GM18505 (cell line): ENCODE data around the gene RNU1-4.
"Not testable (repeated sequence)": the region's sequence is repeated elsewhere in the genome, so short reads cannot be mapped to it uniquely, and the experiment has no call there.

ENCODE experiments used
- ATAC-seq: cut with Tn5 transposase; IDR thresholded peaks from one replicate; pipeline ENCODE4 v1.9.1; 2021; ENCODE audit not compliant: unreplicated experiment
- POLR2A ChIP-seq: IDR thresholded peaks from 4 replicates; pipeline ENCODE4 v1.6.1; 2011; ENCODE audit warnings: borderline replicate concordance; ENCODE audit not compliant: insufficient read depth, insufficient read length; ENCODE audit errors: extremely low read depth

The RNU1-4 gene

DNA sequence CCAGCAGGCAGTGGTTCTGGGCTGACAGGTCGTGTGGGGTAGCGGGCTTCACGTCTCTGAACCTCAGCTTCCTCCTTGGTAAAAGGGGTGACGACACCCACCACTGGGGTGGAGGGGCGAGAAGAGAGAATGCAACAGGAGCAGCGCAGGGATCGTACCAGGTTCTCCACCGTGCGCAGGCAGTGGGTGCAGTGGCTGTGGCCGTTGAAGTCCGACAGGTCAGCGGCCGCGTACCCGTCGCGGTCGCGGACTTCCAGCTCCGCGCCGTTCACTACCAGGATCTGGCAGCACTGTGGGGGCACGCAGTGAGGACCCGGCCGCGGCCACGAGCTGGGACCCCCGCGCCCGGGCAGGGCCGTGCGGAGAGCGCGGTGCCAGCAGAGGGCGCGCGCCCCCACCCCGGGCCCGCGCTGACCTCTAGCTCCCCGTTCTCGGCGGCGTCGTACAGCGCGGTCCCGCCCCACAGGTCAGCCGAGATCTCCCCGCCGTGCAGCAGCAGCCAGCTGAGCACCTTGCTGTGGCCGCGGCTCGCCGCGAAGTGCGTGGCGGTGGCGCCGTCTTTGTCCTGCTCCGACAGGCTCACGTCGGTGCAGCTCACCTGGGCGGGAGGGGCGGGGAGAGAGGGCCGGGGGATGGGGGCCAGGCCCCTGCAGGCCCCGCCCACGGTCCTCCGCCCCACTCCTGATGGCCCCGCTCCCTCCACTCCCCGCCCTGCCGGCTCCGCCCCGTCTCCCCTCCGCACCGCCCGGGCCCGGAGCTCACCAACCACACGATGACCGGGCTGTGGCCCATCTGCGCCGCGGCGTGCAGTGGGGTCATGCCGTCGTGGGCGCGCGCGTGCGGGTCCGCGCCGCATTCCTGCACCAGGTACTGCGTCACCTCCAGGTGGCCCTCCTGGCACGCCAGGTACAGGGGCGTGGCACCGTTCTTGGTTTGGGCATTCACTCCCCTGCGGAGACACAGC lies 32.9 kb upstream of the RNU1-4 start:
- ATAC-seq = not testable (repeated sequence)

DNA sequence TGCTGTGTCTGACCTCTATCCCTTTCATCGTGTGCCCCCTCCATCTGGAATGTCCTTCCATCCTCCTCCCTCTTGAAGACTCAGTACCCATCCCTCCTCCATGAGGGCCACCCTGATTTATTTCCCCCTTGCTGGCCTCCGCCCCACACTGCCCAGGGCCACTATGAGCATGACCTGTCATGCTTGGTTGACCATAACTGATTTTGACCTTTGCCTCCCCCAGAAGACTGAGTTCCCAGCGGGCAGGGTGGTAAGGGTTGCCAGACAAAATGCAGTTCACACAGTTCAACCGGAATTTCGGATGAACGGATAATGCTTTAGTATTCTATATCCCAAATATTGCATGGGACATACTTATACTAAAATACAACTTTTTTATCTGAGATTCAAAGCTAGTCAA lies 31.6 kb upstream of the RNU1-4 start:
- not testable (repeated sequence) for ATAC-seq

DNA sequence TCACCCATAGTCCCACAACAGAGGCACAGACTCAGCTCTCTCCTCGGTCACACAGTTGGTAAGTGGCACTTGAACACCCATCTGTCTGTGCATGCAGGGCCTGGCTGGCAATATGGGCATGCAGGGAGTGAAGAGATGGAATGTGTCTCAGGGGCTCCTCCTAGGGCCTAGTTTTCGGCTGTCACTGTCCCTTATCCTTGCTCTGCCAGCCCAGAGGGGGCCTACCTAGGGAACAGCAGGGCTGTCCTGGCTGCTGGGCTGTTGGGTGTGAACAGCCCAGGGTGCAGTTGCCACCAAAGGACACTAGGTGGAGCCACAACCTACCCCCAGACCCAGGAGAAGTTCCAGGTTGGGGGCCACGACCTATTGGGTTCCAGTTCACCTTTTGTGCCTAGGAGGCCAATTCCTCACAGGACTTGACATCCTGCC lies 30.6 kb upstream of the RNU1-4 start:
- ATAC-seq = not testable (repeated sequence)

DNA sequence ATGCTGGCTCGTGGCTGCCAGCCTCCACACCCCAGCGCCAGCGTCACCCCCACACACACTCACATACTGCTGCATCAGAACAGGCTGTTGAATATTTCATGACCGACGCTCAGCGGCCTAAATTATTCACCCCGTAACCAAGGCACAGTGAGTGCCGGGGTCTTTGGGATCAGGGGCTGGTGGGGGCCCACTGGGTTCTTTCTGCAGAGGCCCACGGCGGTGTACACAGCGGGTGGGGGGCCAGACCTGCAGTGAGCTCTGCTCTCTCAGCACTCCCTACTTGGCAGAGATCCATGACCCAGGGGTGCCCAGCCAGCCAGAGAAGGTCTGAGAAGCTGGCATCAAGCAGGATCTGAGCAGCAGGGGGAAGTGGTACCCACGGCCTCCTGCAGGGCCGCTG lies 29.7 kb upstream of the RNU1-4 start:
- not testable (repeated sequence) for ATAC-seq

DNA sequence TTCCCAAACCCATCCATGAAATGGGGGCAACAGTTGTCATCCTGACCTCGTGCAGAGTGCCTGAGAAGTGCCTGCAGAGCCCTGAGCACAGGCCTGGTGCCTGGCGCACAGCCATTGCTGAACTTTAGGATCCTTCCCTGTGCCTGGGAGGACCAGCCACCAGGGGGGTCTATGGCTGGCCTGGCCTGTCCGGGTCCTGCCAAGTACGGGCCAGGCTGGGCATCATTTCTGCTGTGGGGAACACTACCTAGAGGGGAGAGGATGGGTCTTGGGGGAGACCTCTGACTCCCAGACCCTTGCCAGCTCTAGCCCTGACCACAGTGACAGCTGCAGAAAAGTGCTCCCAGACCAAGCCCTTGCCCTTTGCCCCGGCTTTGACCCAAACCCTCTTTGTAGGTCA lies 28.2 kb upstream of the RNU1-4 start:
- not testable (repeated sequence) for ATAC-seq

DNA sequence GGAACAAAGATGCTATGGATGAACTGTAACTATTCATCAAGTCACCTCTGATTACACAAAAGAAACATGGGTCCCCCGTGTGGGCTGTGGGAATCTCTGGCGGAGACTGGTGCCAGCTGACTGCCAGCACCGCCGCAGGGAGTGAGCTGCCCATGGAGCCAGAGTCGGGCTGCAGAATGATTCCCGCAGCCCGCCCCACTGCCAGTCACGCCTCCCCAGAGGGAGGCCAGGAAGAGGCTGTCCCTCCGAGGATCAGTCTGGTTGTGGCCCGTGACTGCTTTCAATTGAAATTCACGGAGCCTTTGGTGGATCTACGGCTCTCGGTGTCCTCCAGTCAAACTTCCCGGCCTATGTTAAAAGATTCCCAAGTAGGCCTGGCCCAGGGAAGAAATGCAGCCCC lies 27.7 kb upstream of the RNU1-4 start:
- not testable (repeated sequence) for ATAC-seq

DNA sequence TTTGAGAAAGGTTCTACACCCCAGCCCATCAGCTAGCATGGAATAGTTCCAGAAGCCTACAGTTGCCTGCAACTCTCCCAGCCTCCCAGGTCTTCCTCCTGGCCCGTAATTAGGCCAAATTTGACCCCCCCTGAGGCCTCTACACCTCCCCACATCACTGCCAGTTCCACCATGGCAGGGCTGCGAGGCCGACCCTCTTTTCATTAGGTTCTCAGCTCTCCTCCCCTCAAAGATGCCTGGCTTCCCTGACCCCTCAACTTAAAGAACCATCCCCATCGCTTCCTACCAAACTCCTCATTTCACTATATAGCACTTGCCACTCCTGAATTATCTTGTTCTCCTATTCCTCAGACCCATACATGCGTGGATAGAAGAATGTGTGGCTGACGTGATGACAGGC lies 27.3 kb upstream of the RNU1-4 start:
- not testable (repeated sequence) for ATAC-seq

DNA sequence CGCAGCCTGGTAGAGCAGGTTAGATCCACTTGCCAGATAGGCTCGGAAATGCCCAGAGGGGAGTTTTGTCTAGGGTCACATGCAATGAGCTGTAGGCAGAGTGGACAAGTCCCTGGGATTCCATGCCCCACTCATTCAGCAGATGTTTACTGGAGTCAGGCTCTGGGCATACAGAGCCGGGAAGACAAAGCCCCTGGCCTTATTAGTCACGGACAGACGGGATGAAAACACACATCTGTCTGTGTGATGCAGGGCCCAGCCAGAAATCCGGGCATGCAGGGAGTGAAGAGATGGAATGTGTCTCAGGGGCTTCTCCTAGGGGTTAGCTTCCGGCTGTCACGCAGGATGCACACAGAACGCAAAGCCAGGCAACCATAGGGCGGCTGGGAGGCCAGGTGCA lies 26.8 kb upstream of the RNU1-4 start:
- not testable (repeated sequence) for ATAC-seq

DNA sequence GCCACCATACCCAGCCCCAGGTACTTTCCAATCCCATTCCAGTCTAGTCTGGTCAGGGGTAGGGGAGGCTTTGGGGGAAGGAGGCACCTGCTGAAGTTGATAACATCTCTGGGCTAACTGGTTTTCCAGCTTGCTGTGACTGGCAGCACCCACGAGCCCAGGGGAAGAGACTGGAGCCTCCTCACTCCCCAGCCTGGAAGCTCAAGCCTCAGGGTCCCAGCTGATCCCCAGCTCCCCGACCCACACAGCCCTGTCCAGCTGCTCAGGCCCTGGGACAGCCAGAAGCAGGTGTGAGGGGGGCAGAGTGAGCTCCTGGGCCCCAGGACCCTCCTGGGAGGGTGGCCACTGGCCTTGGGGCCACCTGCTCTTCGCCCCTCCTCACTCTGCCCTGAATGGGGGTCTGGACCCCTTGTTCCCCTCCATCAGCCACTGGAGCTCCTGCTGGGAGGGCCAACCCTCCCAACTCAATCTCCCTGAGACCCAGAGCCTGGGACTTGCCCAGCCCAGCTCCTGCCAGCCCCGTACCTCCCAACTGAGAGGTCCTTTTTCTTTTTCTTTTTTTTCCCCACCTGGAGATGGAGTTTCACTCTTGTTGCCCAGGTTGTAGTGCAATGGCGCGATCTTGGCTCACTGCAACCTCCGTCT lies 23.5 kb upstream of the RNU1-4 start:
- no peak for ATAC-seq
- no peak for TF ChIP-seq POLR2A

DNA sequence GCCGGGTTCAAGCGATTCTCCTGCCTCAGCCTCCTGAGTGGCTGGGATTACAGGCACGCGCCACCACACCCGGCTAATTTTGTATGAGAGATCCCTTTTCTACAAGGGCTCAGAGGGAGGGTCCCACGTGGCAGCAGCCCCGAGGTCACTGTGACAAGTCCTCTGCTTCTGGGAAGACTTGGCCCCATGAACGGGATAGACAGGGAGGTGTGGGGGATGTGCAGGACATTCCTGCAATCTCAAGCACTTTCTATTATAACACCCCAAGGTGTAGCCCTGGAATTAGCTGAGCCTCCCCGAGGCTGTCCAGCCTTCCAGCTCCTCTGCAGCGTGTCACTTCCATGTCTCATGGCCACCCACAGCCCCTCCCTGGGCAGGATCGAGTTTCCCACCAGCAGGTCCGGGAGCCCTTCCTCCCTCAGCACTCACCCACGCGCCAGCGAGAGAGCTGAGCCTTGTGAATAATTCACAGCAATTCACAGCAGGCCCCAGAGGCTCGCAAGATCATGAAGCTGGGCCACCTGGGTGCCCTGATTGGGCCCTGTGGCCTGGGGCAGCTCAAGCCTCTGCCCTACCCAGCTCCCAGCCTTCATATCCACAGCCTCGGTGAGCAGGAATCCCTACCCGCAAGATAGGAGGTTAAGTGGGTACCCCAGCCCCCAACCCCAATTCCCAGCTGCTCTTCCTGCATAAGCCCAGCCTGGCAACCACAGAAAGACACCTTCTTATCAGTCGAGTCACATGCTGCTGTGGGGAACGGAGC lies 22.8 kb upstream of the RNU1-4 start:
- ATAC-seq = no peak
- no peak for TF ChIP-seq POLR2A

DNA sequence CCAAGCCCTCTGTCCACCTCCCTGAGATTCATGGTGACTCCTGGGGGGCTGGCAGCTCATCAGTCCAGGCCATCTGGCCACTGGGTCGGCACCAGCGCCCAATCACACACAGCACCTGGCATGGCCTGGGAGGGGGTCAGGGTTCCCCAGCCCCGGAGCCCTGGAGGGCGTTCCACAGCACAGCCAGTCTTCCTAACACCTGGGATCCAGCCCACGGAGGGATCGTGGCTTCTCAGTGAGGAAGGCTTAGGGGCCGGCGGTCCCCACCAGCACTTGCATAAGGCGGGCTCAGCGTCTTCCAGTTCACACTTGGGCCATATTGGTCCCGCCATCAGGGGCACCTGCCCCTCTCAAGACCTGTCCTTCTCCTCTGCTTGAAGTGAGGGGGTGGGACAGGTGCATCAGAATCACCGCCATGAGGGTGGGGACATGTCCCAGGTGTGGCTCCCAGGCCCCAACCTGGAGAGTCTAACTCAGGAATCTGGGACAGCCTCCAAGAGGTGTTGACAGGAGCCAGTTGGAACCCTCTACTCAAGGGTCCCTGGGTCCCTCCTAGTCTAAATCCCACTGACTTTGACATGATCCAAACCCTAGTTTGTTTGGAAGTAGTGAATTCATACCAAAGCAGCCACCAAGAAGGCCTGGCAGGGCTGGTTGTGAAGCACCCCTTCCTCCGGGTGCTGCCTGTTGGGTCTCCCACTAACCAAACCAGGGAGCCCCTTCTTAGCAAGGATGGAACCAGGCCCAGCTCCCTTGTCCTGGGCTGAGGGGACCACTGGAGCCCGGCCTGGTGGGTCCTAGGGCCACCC lies 22.0 kb upstream of the RNU1-4 start:
- ATAC-seq = not testable (repeated sequence)

DNA sequence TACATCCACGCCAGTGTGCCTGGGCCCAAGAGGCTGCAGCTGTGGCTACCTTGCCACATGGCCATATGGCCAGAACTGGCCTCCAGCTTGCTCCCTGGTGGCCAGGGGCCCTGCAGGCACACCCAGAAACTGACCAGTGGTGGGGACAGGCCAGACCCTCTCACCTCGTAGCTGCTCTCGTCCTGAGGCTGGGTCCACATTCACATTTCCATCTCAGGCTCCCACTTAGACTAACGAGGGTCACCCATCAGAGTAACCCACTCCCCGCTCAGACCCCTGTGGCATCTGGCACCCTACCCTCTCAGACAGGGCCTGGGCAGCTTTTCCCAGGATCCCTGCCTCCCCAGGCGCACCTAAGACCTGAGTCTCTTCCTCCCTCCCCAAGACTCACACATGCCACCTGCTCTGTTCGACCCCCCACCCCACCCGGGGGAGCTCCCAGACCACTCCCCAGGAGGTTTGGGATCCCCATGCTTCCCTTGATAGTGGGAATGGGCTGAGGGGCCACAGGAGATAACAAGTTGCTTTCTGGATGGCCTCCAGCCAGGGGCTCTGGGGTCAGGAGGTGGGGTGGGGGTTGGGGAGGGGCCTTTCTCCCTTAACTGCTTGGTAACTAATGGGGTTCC lies 21.3 kb upstream of the RNU1-4 start:
- no peak for TF ChIP-seq POLR2A
- ATAC-seq = no peak

DNA sequence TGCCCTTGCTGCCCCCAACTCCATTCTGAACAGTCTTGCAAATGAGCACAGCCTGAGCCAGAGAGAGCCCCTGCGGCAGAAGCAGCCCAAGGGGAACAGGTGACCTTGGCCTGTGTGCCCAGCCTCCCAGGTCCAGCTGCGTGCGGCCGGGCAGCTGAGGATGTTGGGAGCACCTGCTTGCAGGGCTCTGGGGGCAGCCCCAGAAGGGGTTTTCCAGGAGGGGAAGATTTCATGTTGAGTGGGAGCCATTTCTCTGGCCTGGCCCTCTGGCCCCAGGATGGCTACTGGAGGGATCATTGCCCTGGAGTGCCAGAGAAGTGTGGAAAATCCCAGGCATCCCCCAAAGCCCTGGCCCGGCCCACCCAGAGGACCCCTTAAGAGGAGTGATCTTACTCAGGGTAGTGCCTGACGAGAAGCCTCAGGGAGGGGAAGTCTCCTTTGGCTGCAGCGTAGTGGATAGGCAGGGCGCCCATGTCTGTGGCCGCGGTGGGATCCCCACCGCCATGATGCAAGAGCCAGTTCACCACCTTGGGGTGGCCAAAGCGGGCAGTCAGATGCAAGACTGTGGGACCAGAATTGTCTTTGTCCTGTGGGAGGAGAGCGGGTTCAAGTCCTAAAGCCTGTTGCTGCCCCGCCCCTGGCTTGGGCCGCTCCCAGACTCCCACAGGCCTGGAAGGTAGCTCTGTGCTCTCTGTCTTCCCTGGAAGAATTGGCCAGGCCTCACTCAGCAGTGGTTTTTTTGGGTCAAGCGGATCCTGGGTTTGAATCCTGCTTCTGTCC lies 20.6 kb upstream of the RNU1-4 start:
- TF ChIP-seq POLR2A = no peak
- no peak for ATAC-seq
